Mesenchymal stem cell (in vitro differentiated cells and primary cell): Measurements from ENCODE around the gene TMPRSS6.

ENCODE experiments used
- DNase-seq: peaks from one replicate; pipeline ENCODE4 v3.0.0-alpha.2; 2013
- H2AFZ ChIP-seq: one replicate; pipeline ENCODE4 v1.6.1; 2013; ENCODE audit warnings: low read depth, mild to moderate bottlenecking, control low read depth, inconsistent platforms, low read length, moderate library complexity
- H2AK5ac ChIP-seq: 2 replicates; pipeline ENCODE4 v1.6.1; 2013; ENCODE audit warnings: low read length, moderate library complexity, mild to moderate bottlenecking, inconsistent platforms; ENCODE audit not compliant: severe bottlenecking
- H2BK120ac ChIP-seq: one replicate; pipeline ENCODE4 v1.6.1; 2013; ENCODE audit warnings: low read depth, mild to moderate bottlenecking, inconsistent platforms, low read length, moderate library complexity
- H2BK12ac ChIP-seq, 2 experiments: one replicate each; pipeline ENCODE4 v1.6.1; 2013; ENCODE audit warnings: inconsistent platforms in 2 of 2, low read length in 2 of 2, mild to moderate bottlenecking in 2 of 2, moderate library complexity in 2 of 2, control low read depth in 1 of 2
- H2BK15ac ChIP-seq: one replicate; pipeline ENCODE4 v1.6.1; 2013; ENCODE audit warnings: mild to moderate bottlenecking, low read depth, inconsistent platforms; ENCODE audit not compliant: poor library complexity, severe bottlenecking
- H2BK5ac ChIP-seq: 2 replicates; pipeline ENCODE4 v1.6.1; 2013; ENCODE audit warnings: low read depth, mild to moderate bottlenecking, low read length, control low read depth, inconsistent platforms; ENCODE audit not compliant: poor library complexity, severe bottlenecking
- H3K14ac ChIP-seq, 2 experiments: one replicate each; pipeline ENCODE4 v1.6.1; 2013; ENCODE audit warnings: inconsistent platforms in 2 of 2, low read length in 2 of 2, control low read depth in 1 of 2, mild to moderate bottlenecking in 1 of 2, moderate library complexity in 1 of 2
- H3K18ac ChIP-seq, 2 experiments: one replicate each; pipeline ENCODE4 v1.6.1; 2013; ENCODE audit warnings: inconsistent platforms in 2 of 2, low read length in 2 of 2, control low read depth in 1 of 2, low read depth in 1 of 2, mild to moderate bottlenecking in 1 of 2
- H3K23ac ChIP-seq, 2 experiments: one replicate each; pipeline ENCODE4 v1.6.1; 2013; ENCODE audit warnings: inconsistent platforms in 2 of 2, low read length in 2 of 2, mild to moderate bottlenecking in 2 of 2, moderate library complexity in 2 of 2, control low read depth in 1 of 2
- H3K27ac ChIP-seq: 2 replicates; pipeline ENCODE4 v1.5.1; 2013; ENCODE audit warnings: mild to moderate bottlenecking, moderate library complexity, low read length, control low read depth, inconsistent platforms; ENCODE audit not compliant: poor library complexity, severe bottlenecking
- H3K27me3 ChIP-seq, 2 experiments: 2 replicates each; pipeline versions ENCODE4 v1.6.1 to v1.7.0; 2013; ENCODE audit warnings: low read length in 2 of 2, mild to moderate bottlenecking in 2 of 2, moderate library complexity in 2 of 2, control low read depth in 1 of 2, inconsistent platforms in 1 of 2; ENCODE audit not compliant: control insufficient read depth in 1 of 2, insufficient read depth in 1 of 2
- H3K36me3 ChIP-seq, 2 experiments: 2 replicates each; pipeline versions ENCODE4 v1.6.1 to v1.7.0; 2013; ENCODE audit warnings: low read length in 2 of 2, control low read depth in 1 of 2, inconsistent platforms in 1 of 2, low read depth in 1 of 2, mild to moderate bottlenecking in 1 of 2; ENCODE audit not compliant: insufficient read depth in 2 of 2, control insufficient read depth in 1 of 2
- H3K4ac ChIP-seq, 2 experiments: one replicate each; pipeline ENCODE4 v1.6.1; 2013; ENCODE audit warnings: inconsistent platforms in 2 of 2, low read length in 2 of 2, mild to moderate bottlenecking in 2 of 2, moderate library complexity in 2 of 2, control low read depth in 1 of 2, low read depth in 1 of 2
- H3K4me1 ChIP-seq: 2 replicates; pipeline ENCODE4 v1.6.1; 2013; ENCODE audit warnings: low read depth, low read length, control low read depth; ENCODE audit not compliant: control insufficient read depth, insufficient read depth
- H3K4me2 ChIP-seq: 2 replicates; pipeline ENCODE4 v1.6.1; 2013; ENCODE audit warnings: low read length, mild to moderate bottlenecking, inconsistent platforms; ENCODE audit not compliant: poor library complexity, severe bottlenecking
- H3K4me3 ChIP-seq, 2 experiments: 2 replicates each; pipeline versions ENCODE4 v1.5.1 to v1.7.0; 2013; ENCODE audit warnings: low read length in 2 of 2, mild to moderate bottlenecking in 2 of 2, control low read depth in 1 of 2, low read depth in 1 of 2; ENCODE audit not compliant: insufficient read depth in 1 of 2
- H3K79me1 ChIP-seq: replicated peaks from 2 replicates; pipeline ENCODE4 v1.6.1; 2013; ENCODE audit warnings: mild to moderate bottlenecking, control low read depth, low read length, inconsistent platforms; ENCODE audit not compliant: poor library complexity, severe bottlenecking
- H3K9ac ChIP-seq: 2 replicates; pipeline ENCODE4 v1.7.0; 2013; ENCODE audit warnings: mild to moderate bottlenecking, low read length, moderate library complexity
- H3K9me3 ChIP-seq: 2 replicates; pipeline ENCODE4 v1.7.0; 2013; ENCODE audit warnings: mild to moderate bottlenecking, low read length; ENCODE audit not compliant: control insufficient read depth
- H4K8ac ChIP-seq: one replicate; pipeline ENCODE4 v1.6.1; 2013; ENCODE audit warnings: inconsistent platforms, mild to moderate bottlenecking, low read length, moderate library complexity
- H4K91ac ChIP-seq: one replicate; pipeline ENCODE4 v1.6.1; 2013; ENCODE audit warnings: mild to moderate bottlenecking, low read length, inconsistent platforms
- WGBS: methylation state at CpG from one replicate; pipeline ENCODE4 v1.1.7; 2013; ENCODE audit warnings: mixed read lengths; 5-methylcytosine and 5-hydroxymethylcytosine counted together

Gene TMPRSS6

DNA sequence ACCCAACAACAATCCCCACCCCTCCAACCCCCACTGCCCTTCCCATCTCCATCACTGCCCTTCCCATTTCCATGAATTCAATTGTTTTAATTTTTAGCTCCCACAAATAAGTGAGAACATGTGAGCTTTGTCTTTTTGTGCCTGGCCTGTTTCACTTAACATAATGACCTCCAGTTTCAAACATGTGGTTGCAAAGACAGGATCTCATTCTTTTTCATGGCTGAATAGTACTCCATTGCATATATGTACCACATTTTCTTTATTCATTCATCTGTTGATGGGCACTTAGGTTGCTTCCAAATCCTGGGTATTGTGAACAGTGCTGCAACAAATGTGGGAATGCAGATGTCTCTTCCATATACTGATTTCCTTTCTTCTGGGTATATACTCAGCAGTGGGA lies 41.2 kb upstream of the TMPRSS6 start:
- Histone ChIP-seq H3K4ac (no peak overlapping the region), H2AFZ (no peak overlapping the region), H2BK15ac (no peak overlapping the region), H3K4me3 (no peak overlapping the region), H3K4me2 (no peak overlapping the region), H4K91ac (no peak overlapping the region), H3K18ac (no peak overlapping the region), H4K8ac (no peak overlapping the region), H2BK5ac (no peak overlapping the region), H2AK5ac (no peak overlapping the region), H3K9me3 (peaks cover 11% of the 10 kb centered on the region), H3K4me1 (peaks cover 4% of the 10 kb centered on the region), H3K23ac (no peak overlapping the region), H3K27me3 (peaks cover 18 to 64% of the 10 kb centered on the region in 2 experiments), H3K14ac (no peak overlapping the region), H3K9ac (no peak overlapping the region), H3K36me3 (no peaks in the 10 kb centered on the region), H3K27ac (no peak overlapping the region), H2BK120ac (no peak overlapping the region), H3K79me1 (no peaks in the 10 kb centered on the region), H2BK12ac (no peak overlapping the region)
- DNase-seq, result no peak

DNA sequence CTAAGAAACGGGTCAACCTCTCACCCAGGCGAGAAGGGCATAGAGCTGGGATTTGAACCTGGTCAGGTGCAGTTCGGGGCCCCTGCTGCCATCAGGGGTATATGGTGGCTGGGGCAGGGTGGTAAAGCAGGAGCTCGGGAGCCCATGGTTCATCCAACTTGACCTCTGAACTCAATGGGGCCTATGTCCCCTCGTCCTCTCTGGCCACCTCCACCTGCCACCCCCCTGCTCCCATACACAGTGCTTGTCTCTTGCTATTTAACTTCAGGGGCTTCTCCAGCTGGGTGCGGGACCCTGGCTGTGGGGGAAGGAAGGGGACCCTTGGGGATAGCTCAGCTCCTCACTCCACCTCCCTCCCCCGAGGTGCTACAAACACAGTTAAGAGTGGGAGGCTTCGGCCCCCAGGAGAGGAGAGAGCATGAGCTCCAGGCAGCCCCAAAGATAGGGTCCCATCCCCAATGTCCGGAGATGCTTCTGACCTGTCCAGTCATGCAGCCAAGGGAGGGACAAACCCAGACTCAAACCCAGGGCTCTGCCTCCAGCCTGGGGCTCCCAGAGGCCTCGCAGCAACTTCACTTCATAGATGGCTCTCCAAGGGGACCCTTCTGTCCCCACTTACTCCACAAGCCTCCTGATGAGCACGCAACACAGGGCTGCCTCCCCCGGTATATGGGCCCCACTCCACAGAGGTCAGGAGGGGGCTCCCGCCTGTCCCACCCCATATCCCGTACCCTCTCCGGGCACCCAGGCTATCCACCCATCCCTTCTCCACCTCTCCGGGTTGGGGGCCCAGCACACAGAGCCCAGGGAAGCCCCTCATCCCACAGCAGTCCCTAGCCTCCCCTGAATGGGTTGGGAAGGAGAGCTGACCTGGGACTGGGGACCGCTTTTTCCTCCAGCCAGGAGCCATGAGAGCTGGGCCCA lies 39.5 kb upstream of the TMPRSS6 start:
- DNase-seq, result no peak
- H2AFZ ChIP-seq, result peak overlapping the region; percentile 23
- H2BK12ac ChIP-seq, result peak overlapping the region in 1 of 2 experiments; percentile 67
- no peak overlapping the region for H3K23ac ChIP-seq
- no peak overlapping the region for H3K9ac ChIP-seq
- H2BK15ac ChIP-seq, result no peak overlapping the region
- H3K79me1 ChIP-seq, result no peaks in the 10 kb centered on the region
- H3K27ac ChIP-seq, result no peak overlapping the region
- H3K36me3 ChIP-seq, result no peaks in the 10 kb centered on the region
- H2AK5ac ChIP-seq, result no peak overlapping the region
- H3K4ac ChIP-seq, result peak overlapping the region in 1 of 2 experiments; percentile 33
- peak overlapping the region in 1 of 2 experiments; percentile 42 for H3K18ac ChIP-seq
- H3K14ac ChIP-seq, result peak overlapping the region in 1 of 2 experiments; percentile 39
- H2BK5ac ChIP-seq, result no peak overlapping the region
- H3K4me3 ChIP-seq, result no peak overlapping the region
- no peak overlapping the region for H2BK120ac ChIP-seq
- H3K9me3 ChIP-seq, result peaks cover 6% of the 10 kb centered on the region
- H3K27me3 ChIP-seq, result peaks cover 20 to 80% of the 10 kb centered on the region in 2 experiments
- H3K4me1 ChIP-seq, result peaks cover 3% of the 10 kb centered on the region
- peak overlapping the region; percentile 28 for H4K91ac ChIP-seq
- no peak overlapping the region for H3K4me2 ChIP-seq
- no peak overlapping the region for H4K8ac ChIP-seq
- 96% methylated on average over 12 of the region's 17 CpGs for WGBS

DNA sequence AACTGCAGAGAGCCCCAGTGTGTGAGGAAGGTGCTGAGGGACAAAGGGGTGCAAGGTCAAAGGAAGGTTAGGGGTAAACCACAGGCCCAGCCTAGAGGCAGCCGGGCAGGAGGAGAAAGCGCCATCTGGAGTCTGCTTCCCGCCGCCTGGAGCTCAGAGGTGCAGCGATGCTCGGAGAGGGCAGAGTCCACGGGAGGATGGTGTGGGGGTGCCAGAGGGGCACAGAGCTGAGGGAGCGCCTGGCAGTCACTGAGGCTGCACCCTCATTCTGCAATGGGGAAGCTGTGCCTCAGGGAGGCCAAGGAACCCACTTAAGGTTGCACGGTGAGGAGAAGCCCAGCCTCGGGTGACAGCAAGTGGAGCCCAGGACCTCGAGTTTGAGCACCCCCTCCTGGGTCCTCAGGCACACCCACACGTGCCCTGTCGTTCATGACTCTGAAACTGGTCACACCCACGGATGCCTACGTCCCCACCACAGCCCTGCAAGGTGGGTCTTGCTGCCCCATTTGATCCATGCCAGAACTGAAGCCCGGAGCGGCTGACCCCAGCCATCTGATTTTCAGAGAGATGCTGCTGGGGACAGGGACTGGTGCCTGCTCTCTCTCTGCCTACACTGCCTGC lies 38.6 kb upstream of the TMPRSS6 start:
- H3K9me3 ChIP-seq, result peaks cover 6% of the 10 kb centered on the region
- peaks cover 20 to 85% of the 10 kb centered on the region in 2 experiments for H3K27me3 ChIP-seq
- H2AFZ ChIP-seq, result no peak overlapping the region
- no peak overlapping the region for H3K4me2 ChIP-seq
- H3K4me3 ChIP-seq, result no peak overlapping the region
- no peak for DNase-seq
- H4K8ac ChIP-seq, result no peak overlapping the region
- no peak overlapping the region for H2AK5ac ChIP-seq
- WGBS, result 78% methylated on average over 17 of the region's 17 CpGs
- no peak overlapping the region for H2BK12ac ChIP-seq
- H2BK5ac ChIP-seq, result no peak overlapping the region
- no peak overlapping the region for H2BK15ac ChIP-seq
- no peak overlapping the region for H3K4ac ChIP-seq
- H3K4me1 ChIP-seq, result peaks cover 3% of the 10 kb centered on the region
- H2BK120ac ChIP-seq, result no peak overlapping the region
- H3K14ac ChIP-seq, result peak overlapping the region in 1 of 2 experiments; percentile 30
- no peak overlapping the region for H3K23ac ChIP-seq
- no peak overlapping the region for H3K9ac ChIP-seq
- no peak overlapping the region for H4K91ac ChIP-seq
- H3K18ac ChIP-seq, result no peak overlapping the region
- H3K27ac ChIP-seq, result no peak overlapping the region
- no peaks in the 10 kb centered on the region for H3K36me3 ChIP-seq
- H3K79me1 ChIP-seq, result no peaks in the 10 kb centered on the region
